Endothelial cell of umbilical vein (primary cell): ENCODE measurements around the gene LANCL3. TPM values are rescaled to one million over a fixed set of nuclear protein-coding genes. Genes with fewer than 3 reads are reported as not detected.

ENCODE experiments used
- BruUV-seq: library from RNA; stranded (reverse); fragments of 400-500 nt; replicated peaks from 2 replicates; lab custom pipeline; 2021; lab: Mats Ljungman, UMichigan
- CTCF ChIA-PET: fragments of 300-600, 350-600 bp; sonication (Branson Sonifier 250); formaldehyde crosslinking; loops from one replicate; lab custom pipeline; 2021; ENCODE audit warnings: antibody characterized with exemption, inconsistent platforms; lab: Charles Lee
- POLR2A ChIA-PET: fragments of 300-600, 350-600 bp; sonication (Branson Sonifier 250); formaldehyde crosslinking; loops from one replicate; lab custom pipeline; 2021; ENCODE audit warnings: antibody characterized with exemption, inconsistent platforms; lab: Charles Lee
- DNase-seq: peaks from one replicate; pipeline ENCODE4 v3.0.0-alpha.2; 2011; ENCODE audit warnings: low read depth, low spot score
- FAIRE-seq: peaks from 2 replicates; lab custom pipeline; 2011; peaks lifted over from hg19 to GRCh38; lab: Jason Lieb, UNC
- H2AFZ ChIP-seq: 2 replicates; pipeline ENCODE4 v1.6.0; 2012; ENCODE audit warnings: low read depth, low read length, control low read depth, inconsistent platforms
- H3K27ac ChIP-seq: 2 replicates; pipeline ENCODE4 v1.5.1; 2011; ENCODE audit warnings: low read depth, mild to moderate bottlenecking, control low read depth, low read length, moderate library complexity; ENCODE audit not compliant: insufficient read depth
- H3K27me3 ChIP-seq, 2 experiments: 2 replicates each; pipeline versions ENCODE4 v1.6.0 to v1.6.1; 2011; ENCODE audit warnings: low read length in 2 of 2, mixed read lengths in 1 of 2; ENCODE audit not compliant: control insufficient read depth in 2 of 2, insufficient read depth in 2 of 2
- H3K36me3 ChIP-seq, 2 experiments: 2 replicates in 1 of 2; 3 replicates in 1 of 2; pipeline ENCODE4 v1.5.1; 2011; ENCODE audit warnings: low read length in 2 of 2, mild to moderate bottlenecking in 1 of 2, moderate library complexity in 1 of 2; ENCODE audit not compliant: control insufficient read depth in 2 of 2, insufficient read depth in 2 of 2; ENCODE audit errors: extremely low read depth in 1 of 2
- H3K4me1 ChIP-seq: 3 replicates; pipeline ENCODE4 v1.5.1; 2011; ENCODE audit warnings: mild to moderate bottlenecking, low read length; ENCODE audit not compliant: control insufficient read depth, insufficient read depth; ENCODE audit errors: extremely low read depth
- H3K4me2 ChIP-seq: 2 replicates; pipeline ENCODE4 v1.6.1; 2011; ENCODE audit warnings: low read length, control low read depth, mixed read lengths; ENCODE audit not compliant: insufficient read depth
- H3K4me3 ChIP-seq, 3 experiments: fragments of 200-600 bp in 1 of 3; sonication (generic), shearing (Covaris generic) in 1 of 3; replicated peaks in 1 of 3; 2 replicates each; pipeline ENCODE4 v1.5.1; 2011 to 2016; ENCODE audit warnings: control low read depth in 3 of 3, low read length in 3 of 3, mild to moderate bottlenecking in 2 of 3, inconsistent platforms in 1 of 3, low read depth in 1 of 3, moderate library complexity in 1 of 3; ENCODE audit not compliant: insufficient read depth in 1 of 3
- H3K79me2 ChIP-seq: 2 replicates; pipeline ENCODE4 v1.6.0; 2012; ENCODE audit warnings: low read length, inconsistent platforms; ENCODE audit not compliant: control insufficient read depth, insufficient read depth
- H3K9ac ChIP-seq: replicated peaks from 2 replicates; pipeline ENCODE3; 2011; ENCODE audit warnings: low read length, control low read depth; ENCODE audit not compliant: insufficient read depth; ENCODE audit errors: extremely low read depth
- H3K9me1 ChIP-seq: replicated peaks from 3 replicates; pipeline ENCODE4 v1.6.0; 2011; ENCODE audit warnings: mild to moderate bottlenecking, low read length; ENCODE audit not compliant: control insufficient read depth, insufficient read depth; ENCODE audit errors: extremely low read depth
- H3K9me3 ChIP-seq: replicated peaks from 2 replicates; pipeline ENCODE4 v1.5.1; 2012; ENCODE audit warnings: low read length, inconsistent platforms; ENCODE audit not compliant: control insufficient read depth, insufficient read depth
- H4K20me1 ChIP-seq: replicated peaks from 2 replicates; pipeline ENCODE3; 2011; ENCODE audit warnings: mild to moderate bottlenecking, low read length; ENCODE audit not compliant: control insufficient read depth, insufficient read depth; ENCODE audit errors: extremely low read depth
- CTCF ChIP-seq, 2 donors: IDR thresholded peaks; 1 replicate in 1 of 2; 2 replicates in 1 of 2; pipeline ENCODE4 v1.5.1; 2011; ENCODE audit warnings: low read length in 2 of 2, mild to moderate bottlenecking in 2 of 2, moderate library complexity in 2 of 2, control low read depth in 1 of 2, inconsistent platforms in 1 of 2, low read depth in 1 of 2; ENCODE audit not compliant: insufficient read depth in 1 of 2; ENCODE audit errors: extremely low read depth in 1 of 2
- EZH2 ChIP-seq: IDR thresholded peaks from 2 replicates; pipeline ENCODE4 v1.6.1; 2012; ENCODE audit warnings: borderline replicate concordance, low read depth, mild to moderate bottlenecking, moderate library complexity, low read length, inconsistent platforms; ENCODE audit not compliant: severe bottlenecking
- FOS ChIP-seq: IDR thresholded peaks from 2 replicates; pipeline ENCODE4 v1.6.1; 2011; ENCODE audit warnings: mild to moderate bottlenecking, low read length, moderate library complexity, borderline replicate concordance; ENCODE audit not compliant: insufficient read depth
- GATA2 ChIP-seq: IDR thresholded peaks from 2 replicates; pipeline ENCODE4 v1.7.0; 2011; ENCODE audit warnings: low read depth, mild to moderate bottlenecking, moderate library complexity, mixed read lengths, low read length; ENCODE audit not compliant: insufficient read length, insufficient read depth
- JUN ChIP-seq: IDR thresholded peaks from 2 replicates; pipeline ENCODE4 v1.6.1; 2011; ENCODE audit warnings: borderline replicate concordance, low read depth; ENCODE audit not compliant: insufficient read length, insufficient read depth
- MAX ChIP-seq: IDR thresholded peaks from 2 replicates; pipeline ENCODE4 v1.6.1; 2011; ENCODE audit not compliant: insufficient read depth, insufficient read length
- MYC ChIP-seq: IDR thresholded peaks from one replicate; pipeline ENCODE4 v1.6.1; 2011; ENCODE audit warnings: mild to moderate bottlenecking, low read depth, low read length
- POLR2A ChIP-seq: IDR thresholded peaks from 2 replicates; pipeline ENCODE4 v1.6.1; 2012; ENCODE audit warnings: low read depth, mild to moderate bottlenecking, control low read depth, low read length
- POLR2AphosphoS5 ChIP-seq: IDR thresholded peaks from 2 replicates; pipeline ENCODE4 v1.6.1; 2012; ENCODE audit warnings: low read depth, mild to moderate bottlenecking, control low read depth, low read length, moderate library complexity; ENCODE audit not compliant: insufficient read depth
- dilution Hi-C: fragments of 300-500 bp; cut with MboI; formaldehyde crosslinking; loops from one replicate; pipeline ENCODE4 v1.15.0; 2019; ENCODE audit warnings: low sequenced_read_pairs; ENCODE audit not compliant: extremely low pct_ligation_motif_present
- intact Hi-C: fragments of 100-400 bp; cut with micrococcal nuclease; formaldehyde crosslinking; loops from one replicate; pipeline ENCODE4 v1.10.0; 2022
- polyA plus RNA-seq, 4 experiments: library from polyadenylated mRNA; depleted of rRNA in 3 of 4; stranded (reverse) in 3 of 4; unstranded in 1 of 4; fragments of >200 nt; gene quantifications; 2 replicates each; pipeline versions ENCODE4 v1.2.1 to v1.2.3, GENCODE V29; 2011 to 2012; ENCODE audit warnings: missing spikeins in 1 of 4
- total RNA-seq: library from RNA; stranded (reverse); gene quantifications from 2 replicates; pipeline ENCODE4 v1.2.3, GENCODE V29; 2021

The LANCL3 gene
- total and polyA plus RNA-seq, 2 donors (not counting 3 experiments of a cell fraction or from before 2014, with no cell fraction given), result 0.12 to 1.5 TPM

- no peak overlapping the region for H3K4me3 ChIP-seq
These were observed 115.0 kb downstream of the LANCL3 start for GRCh38 chrX:37686369-37686995.

More at GRCh38 chrX:37686369-37686995, 115.0 kb downstream of the LANCL3 start:
- intact Hi-C loops, result no loop called here
- Histone ChIP-seq H2AFZ (no peak overlapping the region), H3K36me3 (no peaks in the 10 kb centered on the region), H3K79me2 (no peaks in the 10 kb centered on the region), H4K20me1 (no peaks in the 10 kb centered on the region), H3K27me3 (no peaks in the 10 kb centered on the region), H3K4me2 (no peak overlapping the region), H3K9me1 (no peaks in the 10 kb centered on the region), H3K9ac (no peak overlapping the region), H3K9me3 (no peaks in the 10 kb centered on the region), H3K4me1 (no peaks in the 10 kb centered on the region), H3K27ac (no peak overlapping the region)
- ChIA-PET CTCF (no interaction called here), POLR2A (no interaction called here)
- DNase-seq (no peak), FAIRE-seq (no peak)
- dilution Hi-C loops, result no loop called here
- TF ChIP-seq MAX (no peak), FOS (no peak), EZH2 (no peak), MYC (no peak), POLR2A (no peak), JUN (no peak), GATA2 (no peak), CTCF (IDR thresholded peaks at IDR 0.05; ENCODE audit: extremely low read depth in 1 of 2, insufficient read depth in 1 of 2, low read depth in 1 of 2, low read length in 2 of 2) (no peak), POLR2AphosphoS5 (no peak)
- BruUV-seq, result no TSS peak
